Measurements from ENCODE around the gene DACH1. TPM values are rescaled to one million over a fixed set of nuclear protein-coding genes. Genes with fewer than 3 reads are reported as not detected.

Gene DACH1
- total RNA-seq, 1 experiment from 2014 or later, result not detected

GRCh38 chr13:71851498-71852409, 15.2 kb downstream of the DACH1 start (continued):
- no peak for TF ChIP-seq ZFX (IDR thresholded peaks at IDR 0.05)

GRCh38 chr13:71842003-71842402, 25.0 kb downstream of the DACH1 start:
- no peaks in the 10 kb centered on the region for H3K9me2 ChIP-seq (ENCODE audit: insufficient read depth)
- no peak for DNase-seq (ENCODE audit: low read depth, low spot score)
- no peak overlapping the region for H3K9ac ChIP-seq (ENCODE audit: low read length)
- ChIA-PET POLR2A (no interaction called here), RAD21 (ENCODE audit: low non-redundant PET in 1 of 2, low total read pairs in 2 of 2, uncharacterized antibody in 2 of 2, unreplicated experiment in 2 of 2) (no interaction called here), CTCF (no interaction called here)
- intact Hi-C loops (cut with micrococcal nuclease), result no loop called here
- H3K4me2 ChIP-seq (ENCODE audit: low read length), result no peak overlapping the region
- H4K20me1 ChIP-seq (ENCODE audit: insufficient read depth), result no peaks in the 10 kb centered on the region
- no peak overlapping the region for H2AFZ ChIP-seq (ENCODE audit: low read depth, low read length, poor library complexity, severe bottlenecking)
- ATAC-seq, result no peak
- no peaks in the 10 kb centered on the region for H3K4me1 ChIP-seq (ENCODE audit: control insufficient read depth in 1 of 2, insufficient read depth in 2 of 2, low read length in 2 of 2)
- H3K4me3 ChIP-seq (replicated peaks in 1 of 2; ENCODE audit: low read depth in 1 of 2, low read length in 2 of 2), result no peak overlapping the region
- H3K27me3 ChIP-seq (ENCODE audit: insufficient read depth, low read length), result no peaks in the 10 kb centered on the region
- H3K36me3 ChIP-seq (ENCODE audit: control insufficient read depth in 1 of 2, insufficient read depth in 2 of 2, low read length in 2 of 2), result no peaks in the 10 kb centered on the region
- H3K27ac ChIP-seq (ENCODE audit: low read depth, low read length), result no peak overlapping the region
- H3K9me3 ChIP-seq (ENCODE audit: control insufficient read depth in 1 of 2, insufficient read depth in 1 of 2, low read depth in 1 of 2, low read length in 2 of 2), result no peaks in the 10 kb centered on the region
- TF ChIP-seq MAX (IDR thresholded peaks at IDR 0.05) (no peak), CEBPB (IDR thresholded peaks at IDR 0.05; ENCODE audit: low read depth) (no peak), SRF (IDR thresholded peaks at IDR 0.05; ENCODE audit: low read depth) (no peak), JUND (IDR thresholded peaks at IDR 0.05) (no peak), REST (IDR thresholded peaks at IDR 0.05; ENCODE audit: low read depth) (no peak), YY1 (IDR thresholded peaks at IDR 0.05; ENCODE audit: extremely low read depth, insufficient replicate concordance, low read depth, low read length) (no peak), ELF1 (IDR thresholded peaks at IDR 0.05; ENCODE audit: borderline replicate concordance, low read depth) (no peak), CBX3 (IDR thresholded peaks at IDR 0.05; ENCODE audit: low read depth) (no peak), ZBTB33 (IDR thresholded peaks at IDR 0.05; ENCODE audit: extremely low read depth, insufficient replicate concordance, low read length) (no peak), RAD21 (IDR thresholded peaks at IDR 0.05; ENCODE audit: low read depth) (no peak), SP1 (IDR thresholded peaks at IDR 0.05; ENCODE audit: low read depth) (no peak), EZH2phosphoT487 (IDR thresholded peaks at IDR 0.05; ENCODE audit: borderline replicate concordance) (no peak), EGR1 (IDR thresholded peaks at IDR 0.05; ENCODE audit: low read depth) (no peak), POLR2A (IDR thresholded peaks at IDR 0.05; ENCODE audit: borderline replicate concordance, extremely low read depth, insufficient read depth, insufficient read length) (no peak)
- BruUV-seq (replicated peaks), result no TSS peak
- no peaks in the 10 kb centered on the region for H3K79me2 ChIP-seq (ENCODE audit: insufficient read depth, low read length)

All from HCT116 (cell line).